Uterus (tissue), 4 donors: Measurements from ENCODE around the gene GALNT18. TPM values are rescaled to one million over a fixed set of nuclear protein-coding genes. Genes with fewer than 3 reads are reported as not detected.
"Not testable (repeated sequence)": the region's sequence is repeated elsewhere in the genome, so short reads cannot be mapped to it uniquely, and the experiment has no call there.

Source experiments
- DNase-seq, 2 donors: peaks; one replicate each; pipeline ENCODE4 v3.0.0-alpha.2; 2019 to 2020
- H3K27ac ChIP-seq, 2 donors: fragments of 200-600 bp; sonication (generic); 1 replicate in 1 of 2; 2 replicates in 1 of 2; pipeline ENCODE4 v1.5.1; 2016 to 2018
- H3K27me3 ChIP-seq, 2 donors: fragments of 200-600 bp; sonication (generic); one replicate each; pipeline ENCODE4 v1.5.1; 2018 to 2019; ENCODE audit warnings: control low read depth in 1 of 2
- H3K36me3 ChIP-seq, 2 donors: fragments of 200-600 bp; sonication (generic); one replicate each; pipeline ENCODE4 v1.5.1; 2019; ENCODE audit warnings: control low read depth in 1 of 2
- H3K4me1 ChIP-seq, 2 donors: fragments of 200-600 bp; sonication (generic); one replicate each; pipeline ENCODE4 v1.5.1; 2018 to 2019; ENCODE audit warnings: control low read depth in 1 of 2
- H3K4me3 ChIP-seq, 2 donors: fragments of 200-600 bp; sonication (generic); 1 replicate in 1 of 2; 2 replicates in 1 of 2; pipeline ENCODE4 v1.5.1; 2018 to 2019; ENCODE audit warnings: mild to moderate bottlenecking in 1 of 2
- H3K9me3 ChIP-seq, 2 donors: fragments of 200-600 bp; sonication (generic); one replicate each; pipeline ENCODE4 v1.5.1; 2019; ENCODE audit warnings: control low read depth in 1 of 2
- POLR2A ChIP-seq, 2 donors: fragments of 450-650 bp; IDR thresholded peaks; one replicate each; pipeline ENCODE4 v1.6.1; 2016; ENCODE audit warnings: antibody characterized with exemption in 2 of 2, mild to moderate bottlenecking in 1 of 2, moderate library complexity in 1 of 2
- intact Hi-C: fragments of 100-400 bp; cut with DNase I; formaldehyde crosslinking; loops from one replicate; pipeline ENCODE4 v1.15.1; 2023; ENCODE audit warnings: low total_unique reads
- total RNA-seq, 4 donors: library from RNA; depleted of rRNA in 3 of 4; stranded (reverse); fragments of >200 nt in 3 of 4; gene quantifications; one replicate each; pipeline versions ENCODE4 v1.1.0 to v1.2.4, GENCODE V29; 2014 to 2023
- TF ChIP-seq, protein P1 (sequence below), 4 experiments: fragments of 200-600 bp in 2 of 4; fragments of 450-650 bp in 2 of 4; sonication (generic) in 2 of 4; IDR thresholded peaks; one replicate each; pipeline ENCODE4 v1.5.1; 2016 to 2019; ENCODE audit warnings: antibody characterized with exemption in 4 of 4, mild to moderate bottlenecking in 2 of 4, moderate library complexity in 1 of 4
- donor health status: DM: yes; HTN: yes; CAD: no.

GALNT18 gene
- total RNA-seq, 4 donors from 2014 or later, result 21.4 to 35.1 (median 27.3) TPM

DNA sequence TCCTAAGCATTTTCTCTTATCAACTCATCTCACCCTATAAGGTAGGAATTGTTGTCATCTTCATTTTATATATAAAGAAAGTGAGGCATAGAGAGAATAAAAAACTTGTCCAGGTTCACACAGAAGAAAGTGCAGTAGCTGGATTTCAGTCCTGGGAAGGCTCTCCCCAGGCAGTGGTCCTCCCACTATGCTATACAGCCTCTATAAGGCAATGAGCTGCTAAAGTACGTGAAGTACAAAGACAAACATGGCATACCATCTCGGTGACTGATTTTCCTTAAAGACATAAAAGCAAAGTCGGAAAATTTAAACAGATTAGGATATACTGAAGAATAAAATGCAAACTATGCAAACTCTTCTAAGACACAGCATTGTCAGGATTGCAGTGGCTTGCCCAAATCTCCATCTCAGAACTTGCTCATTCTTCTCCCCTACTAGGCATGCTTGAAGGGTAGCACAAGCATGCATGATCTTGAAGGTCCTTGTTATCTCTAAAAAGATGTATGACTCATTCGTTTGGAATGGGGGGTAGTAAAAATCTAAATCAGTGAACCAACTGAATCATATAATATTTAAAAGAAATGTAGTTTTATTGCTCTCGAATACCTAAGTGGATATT lies 171.0 kb downstream of the GALNT18 start:
- no peaks in the 10 kb centered on the region for H3K27me3 ChIP-seq
- no peak overlapping the region for H3K4me3 ChIP-seq
- H3K9me3 ChIP-seq, result no peaks in the 10 kb centered on the region
- DNase-seq, result no peak
- intact Hi-C loops, result no loop called here
- no peaks in the 10 kb centered on the region for H3K4me1 ChIP-seq
- H3K27ac ChIP-seq, result no peak overlapping the region
- no peaks in the 10 kb centered on the region for H3K36me3 ChIP-seq
- TF ChIP-seq, protein P1, sequence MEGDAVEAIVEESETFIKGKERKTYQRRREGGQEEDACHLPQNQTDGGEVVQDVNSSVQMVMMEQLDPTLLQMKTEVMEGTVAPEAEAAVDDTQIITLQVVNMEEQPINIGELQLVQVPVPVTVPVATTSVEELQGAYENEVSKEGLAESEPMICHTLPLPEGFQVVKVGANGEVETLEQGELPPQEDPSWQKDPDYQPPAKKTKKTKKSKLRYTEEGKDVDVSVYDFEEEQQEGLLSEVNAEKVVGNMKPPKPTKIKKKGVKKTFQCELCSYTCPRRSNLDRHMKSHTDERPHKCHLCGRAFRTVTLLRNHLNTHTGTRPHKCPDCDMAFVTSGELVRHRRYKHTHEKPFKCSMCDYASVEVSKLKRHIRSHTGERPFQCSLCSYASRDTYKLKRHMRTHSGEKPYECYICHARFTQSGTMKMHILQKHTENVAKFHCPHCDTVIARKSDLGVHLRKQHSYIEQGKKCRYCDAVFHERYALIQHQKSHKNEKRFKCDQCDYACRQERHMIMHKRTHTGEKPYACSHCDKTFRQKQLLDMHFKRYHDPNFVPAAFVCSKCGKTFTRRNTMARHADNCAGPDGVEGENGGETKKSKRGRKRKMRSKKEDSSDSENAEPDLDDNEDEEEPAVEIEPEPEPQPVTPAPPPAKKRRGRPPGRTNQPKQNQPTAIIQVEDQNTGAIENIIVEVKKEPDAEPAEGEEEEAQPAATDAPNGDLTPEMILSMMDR (IDR thresholded peaks at IDR 0.05), result no peak
- no peak for TF ChIP-seq POLR2A (IDR thresholded peaks at IDR 0.05)

DNA sequence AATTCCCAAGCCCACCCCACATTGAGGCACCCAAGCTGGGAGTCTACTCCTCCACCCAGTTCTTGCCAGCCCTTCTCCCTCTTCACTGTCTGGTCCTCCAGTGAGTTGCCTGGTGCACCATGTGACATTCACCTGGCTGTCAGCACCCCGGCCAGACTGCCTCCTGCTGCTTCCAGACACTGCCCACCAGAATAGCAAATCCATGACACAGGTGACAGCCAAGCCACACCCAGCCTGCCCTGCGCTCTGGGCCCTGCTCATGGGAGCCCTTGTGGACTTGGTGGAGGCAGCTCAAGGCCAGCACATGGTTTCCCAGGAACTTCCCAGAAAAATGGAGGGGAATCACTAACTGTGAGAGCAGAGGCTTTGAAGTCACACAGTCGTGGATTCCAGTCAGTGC lies 172.5 kb downstream of the GALNT18 start:
- Histone ChIP-seq H3K4me1 (no peaks in the 10 kb centered on the region), H3K9me3 (no peaks in the 10 kb centered on the region), H3K27ac (no peak overlapping the region), H3K36me3 (no peaks in the 10 kb centered on the region), H3K4me3 (no peak overlapping the region), H3K27me3 (no peaks in the 10 kb centered on the region)
- TF ChIP-seq, protein P1 (IDR thresholded peaks at IDR 0.05), result no peak
- no peak for TF ChIP-seq POLR2A (IDR thresholded peaks at IDR 0.05)
- no peak for DNase-seq
- intact Hi-C loops, result no loop called here

DNA sequence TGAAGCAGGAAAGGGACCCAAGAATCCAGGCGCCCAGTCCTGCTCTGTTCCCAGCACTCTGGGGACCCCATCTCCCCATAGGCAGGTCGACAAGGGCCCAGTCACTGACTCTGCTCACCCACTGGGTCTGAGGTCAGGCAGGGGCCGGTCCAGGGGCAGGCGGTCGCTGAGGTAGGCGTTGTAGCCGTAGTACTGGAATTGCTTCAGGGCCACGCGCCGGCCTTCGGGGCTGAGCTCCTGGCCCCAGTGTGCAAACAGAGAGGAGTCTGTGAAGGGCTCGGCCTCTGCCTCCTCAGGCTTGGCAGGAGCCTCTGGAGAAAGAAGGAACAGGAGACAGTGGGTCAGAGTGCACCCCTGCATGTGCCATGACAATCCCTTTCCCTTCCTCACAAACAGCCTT lies 173.2 kb downstream of the GALNT18 start:
- TF ChIP-seq, protein P1 (IDR thresholded peaks at IDR 0.05), result no peak
- TF ChIP-seq POLR2A (IDR thresholded peaks at IDR 0.05), result no peak
- H3K27me3 ChIP-seq, result no peaks in the 10 kb centered on the region
- H3K36me3 ChIP-seq, result no peaks in the 10 kb centered on the region
- H3K9me3 ChIP-seq, result no peaks in the 10 kb centered on the region
- no peak overlapping the region for H3K4me3 ChIP-seq
- no peak for DNase-seq
- intact Hi-C loops, result no loop called here
- no peaks in the 10 kb centered on the region for H3K4me1 ChIP-seq
- H3K27ac ChIP-seq, result no peak overlapping the region

DNA sequence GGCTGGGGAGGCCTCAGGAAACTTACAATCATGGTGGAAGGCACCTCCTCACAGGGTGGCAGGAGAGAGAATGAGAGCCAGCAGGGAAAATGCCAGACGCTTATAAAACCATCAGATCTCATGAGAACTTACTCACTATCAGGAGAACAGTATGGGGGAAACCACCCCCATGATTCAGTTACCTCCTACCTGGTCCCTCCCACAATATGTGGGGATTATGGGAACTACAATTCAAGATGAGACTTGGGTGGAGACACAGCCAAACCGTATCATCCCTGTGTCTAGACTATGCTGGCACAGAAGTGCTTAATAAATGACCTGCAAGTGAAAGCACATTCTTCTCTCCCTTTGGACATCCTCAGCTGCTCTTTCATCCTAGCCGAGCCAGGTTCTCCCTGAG lies 174.2 kb downstream of the GALNT18 start:
- H3K4me1 ChIP-seq, H3K27ac ChIP-seq, H3K4me3 ChIP-seq, H3K36me3 ChIP-seq, H3K27me3 ChIP-seq, intact Hi-C loops, DNase-seq, H3K9me3 ChIP-seq: not testable (repeated sequence)

DNA sequence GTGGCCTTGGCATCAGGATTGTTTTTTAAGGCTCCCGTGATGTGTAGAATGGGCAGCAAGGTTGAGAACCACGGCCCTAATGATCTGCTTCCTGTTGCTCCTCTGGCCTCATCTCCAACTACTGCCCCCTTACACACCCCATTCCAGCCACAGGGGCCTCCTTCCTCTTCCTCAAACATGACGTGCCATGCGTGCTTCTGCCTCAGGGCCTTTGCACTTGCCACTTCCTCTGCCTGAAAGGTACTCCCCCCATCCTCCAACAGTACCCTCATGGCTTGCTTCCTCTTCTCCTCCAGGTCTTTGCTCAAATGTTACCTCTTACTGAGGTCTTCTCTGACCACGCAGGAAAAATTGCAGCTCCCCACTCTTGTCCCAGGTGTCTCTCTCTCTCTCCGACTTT lies 174.8 kb downstream of the GALNT18 start:
- TF ChIP-seq, protein P1 (IDR thresholded peaks at IDR 0.05), result no peak
- TF ChIP-seq POLR2A (IDR thresholded peaks at IDR 0.05), result no peak
- Histone ChIP-seq H3K9me3 (no peaks in the 10 kb centered on the region), H3K4me3 (no peak overlapping the region), H3K4me1 (no peaks in the 10 kb centered on the region), H3K36me3 (no peaks in the 10 kb centered on the region), H3K27me3 (no peaks in the 10 kb centered on the region), H3K27ac (no peak overlapping the region)
- intact Hi-C loops, result no loop called here
- no peak for DNase-seq

- Histone ChIP-seq H3K27me3 (no peaks in the 10 kb centered on the region), H3K4me1 (no peaks in the 10 kb centered on the region), H3K27ac (no peak overlapping the region), H3K9me3 (no peaks in the 10 kb centered on the region), H3K36me3 (no peaks in the 10 kb centered on the region), H3K4me3 (no peak overlapping the region)
- no peak for DNase-seq
- intact Hi-C loops, result no loop called here
- TF ChIP-seq, protein P1 (IDR thresholded peaks at IDR 0.05), result no peak
- TF ChIP-seq POLR2A (IDR thresholded peaks at IDR 0.05), result no peak
These were observed 175.2 kb downstream of the GALNT18 start for GRCh38 chr11:11446564-11446963.
